Activated CD8-positive, alpha-beta T cell treated with anti-CD3 and anti-CD28 coated beads, Interleukin-2, amount 10 ng/mL, durations not matched to agents 7 days and 5 days (primary cell): ENCODE results near the gene IGLON5. TPM values are rescaled to one million over a fixed set of nuclear protein-coding genes. Genes with fewer than 3 reads are reported as not detected.

ENCODE experiments used
- ATAC-seq: fragments of 150-1000 bp; cut with Tn5 transposase; one replicate; pipeline ENCODE4 v1.10.0; 2021; ENCODE audit warnings: moderate library complexity
- CTCF ChIA-PET: fragments of 350-600 bp; sonication (Branson Sonifier 250); formaldehyde crosslinking; loops from one replicate; lab custom pipeline; 2021; ENCODE audit warnings: antibody characterized with exemption; lab: Charles Lee
- POLR2A ChIA-PET: fragments of 350-600 bp; sonication (Branson Sonifier 250); formaldehyde crosslinking; loops from one replicate; lab custom pipeline; 2021; ENCODE audit warnings: antibody characterized with exemption; lab: Charles Lee
- DNase-seq: peaks from one replicate; pipeline ENCODE4 v3.0.0-alpha.2; 2020
- H3K27ac Mint-ChIP-seq: one replicate; pipeline ENCODE4 v1.8.0; 2021; ENCODE audit warnings: mild to moderate bottlenecking, mixed read lengths
- H3K27me3 Mint-ChIP-seq: one replicate; pipeline ENCODE4 v1.8.0; 2021; ENCODE audit warnings: low read depth, mixed read lengths
- H3K36me3 Mint-ChIP-seq: one replicate; pipeline ENCODE4 v1.8.0; 2021; ENCODE audit warnings: low read depth, mixed read lengths
- H3K4me1 Mint-ChIP-seq: one replicate; pipeline ENCODE4 v1.8.0; 2021; ENCODE audit warnings: low read depth, mixed read lengths
- H3K4me3 Mint-ChIP-seq: one replicate; pipeline ENCODE4 v1.8.0; 2021; ENCODE audit warnings: mild to moderate bottlenecking, mixed read lengths
- H3K9me3 Mint-ChIP-seq: one replicate; pipeline ENCODE4 v1.8.0; 2022; ENCODE audit warnings: mixed read lengths; ENCODE audit not compliant: insufficient read depth
- total RNA-seq, 2 experiments: library from RNA; stranded (reverse); gene quantifications; one replicate each; pipeline ENCODE4 v1.2.3, GENCODE V29; 2021

Gene IGLON5
- total RNA-seq, 2 experiments from 2014 or later, result not detected

- no peak overlapping the region for H3K4me3 Mint-ChIP-seq
- H3K9me3 Mint-ChIP-seq, result no peaks in the 10 kb centered on the region
- H3K27me3 Mint-ChIP-seq, result no peaks in the 10 kb centered on the region
- ChIA-PET CTCF (no interaction called here), POLR2A (no interaction called here)
- DNase-seq (no peak), ATAC-seq (no peak)
- H3K27ac Mint-ChIP-seq, result no peak overlapping the region
- no peaks in the 10 kb centered on the region for H3K4me1 Mint-ChIP-seq
- no peaks in the 10 kb centered on the region for H3K36me3 Mint-ChIP-seq
Measured at GRCh38 chr19:51294211-51294976, 17.1 kb upstream of the IGLON5 start.

- no peak for ATAC-seq
- no peak for DNase-seq
- no peak overlapping the region for H3K4me3 Mint-ChIP-seq
- no peaks in the 10 kb centered on the region for H3K9me3 Mint-ChIP-seq
- H3K27ac Mint-ChIP-seq, result no peak overlapping the region
- POLR2A ChIA-PET, result no interaction called here
- no peaks in the 10 kb centered on the region for H3K4me1 Mint-ChIP-seq
- no peaks in the 10 kb centered on the region for H3K36me3 Mint-ChIP-seq
- CTCF ChIA-PET, result no interaction called here
- H3K27me3 Mint-ChIP-seq, result no peaks in the 10 kb centered on the region
Measured at GRCh38 chr19:51294977-51295375, 16.5 kb upstream of the IGLON5 start.

GRCh38 chr19:51295382-51296126, 15.9 kb upstream of the IGLON5 start:
- Mint-ChIP-seq H3K4me3 (no peak overlapping the region), H3K9me3 (no peaks in the 10 kb centered on the region), H3K27ac (no peak overlapping the region), H3K36me3 (no peaks in the 10 kb centered on the region), H3K4me1 (no peaks in the 10 kb centered on the region), H3K27me3 (no peaks in the 10 kb centered on the region)
- ChIA-PET POLR2A (no interaction called here), CTCF (no interaction called here)
- no peak for DNase-seq
- no peak for ATAC-seq

- DNase-seq (no peak), ATAC-seq (no peak)
- no peaks in the 10 kb centered on the region for H3K36me3 Mint-ChIP-seq
- no peaks in the 10 kb centered on the region for H3K9me3 Mint-ChIP-seq
- H3K27ac Mint-ChIP-seq, result no peak overlapping the region
- ChIA-PET CTCF (no interaction called here), POLR2A (no interaction called here)
- no peaks in the 10 kb centered on the region for H3K4me1 Mint-ChIP-seq
- no peak overlapping the region for H3K4me3 Mint-ChIP-seq
- peaks cover 2% of the 10 kb centered on the region for H3K27me3 Mint-ChIP-seq
Measured at GRCh38 chr19:51296336-51297093, 14.9 kb upstream of the IGLON5 start.

GRCh38 chr19:51297406-51297805, 14.0 kb upstream of the IGLON5 start:
- DNase-seq, result no peak
- Mint-ChIP-seq H3K27ac (no peak overlapping the region), H3K4me3 (no peak overlapping the region), H3K9me3 (no peaks in the 10 kb centered on the region), H3K27me3 (peaks cover 4% of the 10 kb centered on the region), H3K4me1 (no peaks in the 10 kb centered on the region), H3K36me3 (no peaks in the 10 kb centered on the region)
- ChIA-PET POLR2A (interaction anchor here (0.5 kb wide), 1 partner anchor 1131 kb away, joined by 5 read pairs; no protein-coding TSS in a partner anchor), CTCF (no interaction called here)
- ATAC-seq, result no peak

GRCh38 chr19:51301266-51301665, 10.2 kb upstream of the IGLON5 start:
- no peaks in the 10 kb centered on the region for H3K4me1 Mint-ChIP-seq
- H3K4me3 Mint-ChIP-seq, result no peak overlapping the region
- H3K27ac Mint-ChIP-seq, result no peak overlapping the region
- no peaks in the 10 kb centered on the region for H3K36me3 Mint-ChIP-seq
- peaks cover 17% of the 10 kb centered on the region for H3K27me3 Mint-ChIP-seq
- ChIA-PET CTCF (no interaction called here), POLR2A (no interaction called here)
- DNase-seq, result no peak
- ATAC-seq, result no peak
- peaks cover under 1% of the 10 kb centered on the region for H3K9me3 Mint-ChIP-seq

- Mint-ChIP-seq H3K27me3 (peaks cover 26% of the 10 kb centered on the region), H3K4me1 (no peaks in the 10 kb centered on the region), H3K27ac (no peak overlapping the region), H3K4me3 (no peak overlapping the region), H3K9me3 (peaks cover 15% of the 10 kb centered on the region), H3K36me3 (no peaks in the 10 kb centered on the region)
- no peak for DNase-seq
- no peak for ATAC-seq
- POLR2A ChIA-PET, result no interaction called here
- CTCF ChIA-PET, result no interaction called here
Measured at GRCh38 chr19:51305479-51305878, 6.0 kb upstream of the IGLON5 start.

GRCh38 chr19:51316688-51317087, 5.2 kb downstream of the IGLON5 start:
- no peaks in the 10 kb centered on the region for H3K4me1 Mint-ChIP-seq
- H3K4me3 Mint-ChIP-seq, result no peak overlapping the region
- DNase-seq (no peak), ATAC-seq (no peak)
- no peak overlapping the region for H3K27ac Mint-ChIP-seq
- H3K36me3 Mint-ChIP-seq, result no peaks in the 10 kb centered on the region
- ChIA-PET CTCF (no interaction called here), POLR2A (no interaction called here)
- no peaks in the 10 kb centered on the region for H3K9me3 Mint-ChIP-seq
- H3K27me3 Mint-ChIP-seq, result peaks cover 16% of the 10 kb centered on the region

- CTCF ChIA-PET, result no interaction called here
- H3K4me3 Mint-ChIP-seq, result no peak overlapping the region
Measured at GRCh38 chr19:51317376-51317775, 5.9 kb downstream of the IGLON5 start.

GRCh38 chr19:51317968-51318367, 6.5 kb downstream of the IGLON5 start:
- no peak for ATAC-seq
- no peak overlapping the region for H3K27ac Mint-ChIP-seq
- peaks cover 16% of the 10 kb centered on the region for H3K27me3 Mint-ChIP-seq
- POLR2A ChIA-PET, result no interaction called here
- CTCF ChIA-PET, result no interaction called here
- H3K4me1 Mint-ChIP-seq, result no peaks in the 10 kb centered on the region
- no peaks in the 10 kb centered on the region for H3K9me3 Mint-ChIP-seq
- H3K4me3 Mint-ChIP-seq, result no peak overlapping the region
- no peak for DNase-seq
- no peaks in the 10 kb centered on the region for H3K36me3 Mint-ChIP-seq

More at GRCh38 chr19:51317376-51317775, 5.9 kb downstream of the IGLON5 start:
- Mint-ChIP-seq H3K4me1 (no peaks in the 10 kb centered on the region), H3K27me3 (peaks cover 14% of the 10 kb centered on the region), H3K9me3 (no peaks in the 10 kb centered on the region), H3K36me3 (no peaks in the 10 kb centered on the region), H3K27ac (no peak overlapping the region)
- POLR2A ChIA-PET, result no interaction called here
- DNase-seq, result no peak
- ATAC-seq, result no peak

- Mint-ChIP-seq H3K4me1 (peaks cover 1% of the 10 kb centered on the region), H3K4me3 (no peak overlapping the region), H3K9me3 (no peaks in the 10 kb centered on the region), H3K27ac (no peak overlapping the region), H3K27me3 (peaks cover 19% of the 10 kb centered on the region), H3K36me3 (no peaks in the 10 kb centered on the region)
- DNase-seq (no peak), ATAC-seq (no peak)
- ChIA-PET CTCF (no interaction called here), POLR2A (no interaction called here)
Measured at GRCh38 chr19:51318687-51319648, 7.5 kb downstream of the IGLON5 start.
